SK-N-SH (cell line): Measurements from ENCODE around the gene DSG3. TPM values are rescaled to one million over a fixed set of nuclear protein-coding genes. Genes with fewer than 3 reads are reported as not detected.

Experiments used
- CTCF ChIA-PET: fragments of 300-600, 350-600 bp; formaldehyde crosslinking; extraction: SDS; loops from one replicate; lab custom pipeline; 2021; lab: Yijun Ruan, JAX
- POLR2A ChIA-PET: fragments of 350-600 bp; sonication (Branson Sonifier 250); formaldehyde crosslinking; extraction: SDS; loops from one replicate; lab custom pipeline; 2020; ENCODE audit warnings: antibody characterized with exemption, inconsistent platforms; lab: Yijun Ruan, JAX
- DNase-seq: peaks from one replicate; pipeline ENCODE4 v3.0.0; 2012
- H2AFZ ChIP-seq: fragments of 200-600 bp; sonication (generic); 2 replicates; pipeline ENCODE4 v1.8.1; 2016; ENCODE audit warnings: antibody characterized with exemption, mild to moderate bottlenecking, low read depth
- H3F3A ChIP-seq: fragments of 200-600 bp; sonication (generic); replicated peaks from 2 replicates; pipeline ENCODE3; 2016; ENCODE audit warnings: antibody characterized with exemption, mild to moderate bottlenecking; ENCODE audit not compliant: insufficient read depth
- H3K27ac ChIP-seq, 2 experiments: fragments of 200-500 bp in 1 of 2; fragments of 200-600 bp in 1 of 2; sonication (Bioruptor generic) in 1 of 2; sonication (generic), shearing (Covaris generic) in 1 of 2; 2 replicates each; pipeline versions ENCODE4 v1.5.1 to v1.6.1; 2014 to 2016; ENCODE audit warnings: low read depth in 2 of 2, inconsistent platforms in 1 of 2, low read length in 1 of 2, mild to moderate bottlenecking in 1 of 2, mixed read lengths in 1 of 2
- H3K27me3 ChIP-seq: fragments of 200-600 bp; sonication (generic), shearing (Covaris generic); 2 replicates; pipeline ENCODE4 v1.6.1; 2016; ENCODE audit warnings: mixed run types; ENCODE audit not compliant: insufficient read depth
- H3K36me3 ChIP-seq, 2 experiments: fragments of 200-500 bp in 1 of 2; fragments of 200-600 bp in 1 of 2; sonication (Bioruptor generic) in 1 of 2; sonication (generic) in 1 of 2; replicated peaks in 1 of 2; 2 replicates each; pipeline versions ENCODE3 to v1.5.1; 2014 to 2016; ENCODE audit warnings: low read length in 1 of 2, mild to moderate bottlenecking in 1 of 2; ENCODE audit not compliant: insufficient read depth in 2 of 2, control insufficient read depth in 1 of 2
- H3K4me1 ChIP-seq, 2 experiments: fragments of 200-500 bp in 1 of 2; fragments of 200-600 bp in 1 of 2; sonication (Bioruptor generic) in 1 of 2; sonication (generic), shearing (Covaris generic) in 1 of 2; 2 replicates each; pipeline versions ENCODE4 v1.5.1 to v1.6.1; 2014 to 2016; ENCODE audit warnings: low read depth in 1 of 2, low read length in 1 of 2, mixed run types in 1 of 2; ENCODE audit not compliant: insufficient read depth in 2 of 2, control insufficient read depth in 1 of 2
- H3K4me2 ChIP-seq: fragments of 200-600 bp; sonication (generic), shearing (Covaris generic); 2 replicates; pipeline ENCODE4 v1.6.1; 2017; ENCODE audit warnings: mixed run types
- H3K4me3 ChIP-seq, 2 experiments: fragments of 200-500 bp in 1 of 2; fragments of 200-600 bp in 1 of 2; sonication (Bioruptor generic) in 1 of 2; sonication (generic), shearing (Covaris generic) in 1 of 2; 2 replicates each; pipeline versions ENCODE4 v1.5.1 to v1.8.1; 2014 to 2016; ENCODE audit warnings: low read depth in 2 of 2, inconsistent platforms in 1 of 2, low read length in 1 of 2, mild to moderate bottlenecking in 1 of 2, mixed read lengths in 1 of 2, moderate library complexity in 1 of 2
- H3K79me2 ChIP-seq: fragments of 200-600 bp; sonication (generic); 2 replicates; pipeline ENCODE4 v1.8.1; 2017; ENCODE audit warnings: mild to moderate bottlenecking; ENCODE audit not compliant: insufficient read depth
- H3K9ac ChIP-seq: fragments of 200-600 bp; sonication (generic); 2 replicates; pipeline ENCODE4 v1.6.1; 2017; ENCODE audit warnings: mixed run types
- H3K9me2 ChIP-seq: fragments of 200-600 bp; sonication (generic); 2 replicates; pipeline ENCODE4 v1.6.1; 2017; ENCODE audit warnings: mixed run types
- H3K9me3 ChIP-seq: fragments of 200-600 bp; sonication (generic); 2 replicates; pipeline ENCODE4 v1.6.1; 2017; ENCODE audit warnings: mixed run types, mild to moderate bottlenecking, moderate library complexity
- H4K20me1 ChIP-seq: fragments of 200-600 bp; sonication (generic); 2 replicates; pipeline ENCODE4 v1.6.1; 2017; ENCODE audit warnings: mild to moderate bottlenecking, mixed run types; ENCODE audit not compliant: insufficient read depth
- CHD2 ChIP-seq: fragments of 150-350 bp; IDR thresholded peaks from 2 replicates; pipeline ENCODE4 v1.6.1; 2018; ENCODE audit warnings: low read length; ENCODE audit not compliant: partially characterized antibody
- EZH2phosphoT487 ChIP-seq: fragments of 200-600 bp; sonication (generic); IDR thresholded peaks from 2 replicates; pipeline ENCODE4 v1.6.1; 2017; ENCODE audit warnings: low read depth, mixed run types, mild to moderate bottlenecking, antibody characterized with exemption, moderate library complexity, borderline replicate concordance
- FOSL2 ChIP-seq: IDR thresholded peaks from 2 replicates; pipeline ENCODE4 v1.4.0; 2012; ENCODE audit warnings: low read depth, mild to moderate bottlenecking, moderate library complexity, borderline replicate concordance
- FOXJ3 ChIP-seq: sonication (generic); formaldehyde crosslinking; IDR thresholded peaks from 2 replicates; pipeline ENCODE4 v1.5.1; 2020; ENCODE audit warnings: mild to moderate bottlenecking, missing genetic modification reagents
- GABPA ChIP-seq: IDR thresholded peaks from 2 replicates; pipeline ENCODE4 v1.4.0; 2012; ENCODE audit warnings: low read depth, mild to moderate bottlenecking
- GATA2 ChIP-seq: sonication (generic); formaldehyde crosslinking; IDR thresholded peaks from 2 replicates; pipeline ENCODE4 v1.5.0; 2020; ENCODE audit warnings: mild to moderate bottlenecking, missing genetic modification reagents
- JUND ChIP-seq: IDR thresholded peaks from 2 replicates; pipeline ENCODE4 v1.4.0; 2012
- MEF2A ChIP-seq: IDR thresholded peaks from 2 replicates; pipeline ENCODE4 v1.4.0; 2012; ENCODE audit warnings: low read depth, borderline replicate concordance
- MXI1 ChIP-seq: IDR thresholded peaks from 2 replicates; pipeline ENCODE4 v1.6.1; 2012; ENCODE audit warnings: mild to moderate bottlenecking, low read depth, low read length, improper control_type of control experiment
- NFIC ChIP-seq: IDR thresholded peaks from 2 replicates; pipeline ENCODE4 v1.4.0; 2012; ENCODE audit warnings: borderline replicate concordance
- RAD21 ChIP-seq: IDR thresholded peaks from 2 replicates; pipeline ENCODE4 v1.6.1; 2012; ENCODE audit warnings: mild to moderate bottlenecking, low read length
- WGBS: methylation state at CpG from one replicate; pipeline ENCODE4 v1.1.6; 2017; ENCODE audit warnings: low lambda C conversion rate; 5-methylcytosine and 5-hydroxymethylcytosine counted together
- polyA plus RNA-seq, 3 experiments: library from polyadenylated mRNA; depleted of rRNA; stranded (reverse); fragments of >200 nt; gene quantifications; 2 replicates each; pipeline ENCODE4 v1.2.3, GENCODE V29; 2012
- TF ChIP-seq, protein P1 (sequence below): fragments of 150-350 bp; IDR thresholded peaks from 2 replicates; pipeline ENCODE4 v1.6.1; 2017; ENCODE audit warnings: antibody characterized with exemption, low read length, low read depth, borderline replicate concordance
- TF ChIP-seq, protein P2 (sequence below): fragments of 150-350 bp; IDR thresholded peaks from 2 replicates; pipeline ENCODE4 v1.6.1; 2016; ENCODE audit warnings: mild to moderate bottlenecking, low read depth, low read length
- TF ChIP-seq, protein P3 (sequence below): IDR thresholded peaks from 2 replicates; pipeline ENCODE4 v1.4.0; 2012; ENCODE audit warnings: low read depth
- TF ChIP-seq, protein P4 (sequence below): IDR thresholded peaks from 2 replicates; pipeline ENCODE4 v1.4.0; 2012; ENCODE audit warnings: low read depth, borderline replicate concordance
- TF ChIP-seq, protein P5 (sequence below): fragments of 200-600 bp; sonication (generic); IDR thresholded peaks from 2 replicates; pipeline ENCODE4 v1.6.1; 2017; ENCODE audit warnings: antibody characterized with exemption, mild to moderate bottlenecking, moderate library complexity
- TF ChIP-seq, protein P6 (sequence below): IDR thresholded peaks from 2 replicates; pipeline ENCODE4 v1.4.0; 2012; ENCODE audit warnings: low read depth, borderline replicate concordance
- TF ChIP-seq, protein P7 (sequence below): IDR thresholded peaks from 2 replicates; pipeline ENCODE4; 2012

The DSG3 gene
- polyA plus RNA-seq, 1 of the 3 experiments (the other 2 are of a cell fraction) = 0.02 TPM

DNA sequence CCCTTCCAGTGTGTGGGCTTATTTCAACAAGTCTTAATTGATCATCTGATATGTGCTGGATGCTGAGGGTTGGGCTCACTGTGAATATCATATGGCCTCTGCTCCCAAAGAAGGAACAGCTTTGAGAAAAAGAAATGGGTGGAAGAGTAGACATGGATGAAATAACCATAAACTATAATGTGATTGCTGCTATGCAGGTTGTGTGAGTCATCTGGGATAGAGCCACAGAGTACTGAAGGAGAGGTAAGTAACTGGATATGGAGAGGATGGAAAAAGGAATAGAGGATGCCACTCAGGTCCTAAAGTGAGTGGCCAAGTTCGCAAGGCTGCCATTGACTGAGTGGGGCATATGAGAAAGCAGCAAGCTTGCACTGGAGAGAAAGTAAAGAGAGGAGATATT is 41.8 kb downstream of the DSG3 start:
- no peaks in the 10 kb centered on the region for H4K20me1 ChIP-seq
- DNase-seq = no peak
- no peak overlapping the region for H3K27ac ChIP-seq
- no peak overlapping the region for H3K9ac ChIP-seq
- no peak for TF ChIP-seq FOXJ3 (CRISPR knock-in tag)
- TF ChIP-seq, protein P1, sequence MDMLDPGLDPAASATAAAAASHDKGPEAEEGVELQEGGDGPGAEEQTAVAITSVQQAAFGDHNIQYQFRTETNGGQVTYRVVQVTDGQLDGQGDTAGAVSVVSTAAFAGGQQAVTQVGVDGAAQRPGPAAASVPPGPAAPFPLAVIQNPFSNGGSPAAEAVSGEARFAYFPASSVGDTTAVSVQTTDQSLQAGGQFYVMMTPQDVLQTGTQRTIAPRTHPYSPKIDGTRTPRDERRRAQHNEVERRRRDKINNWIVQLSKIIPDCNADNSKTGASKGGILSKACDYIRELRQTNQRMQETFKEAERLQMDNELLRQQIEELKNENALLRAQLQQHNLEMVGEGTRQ = no peak
- no peak for TF ChIP-seq FOSL2
- no peak for TF ChIP-seq MXI1
- TF ChIP-seq, protein P2, sequence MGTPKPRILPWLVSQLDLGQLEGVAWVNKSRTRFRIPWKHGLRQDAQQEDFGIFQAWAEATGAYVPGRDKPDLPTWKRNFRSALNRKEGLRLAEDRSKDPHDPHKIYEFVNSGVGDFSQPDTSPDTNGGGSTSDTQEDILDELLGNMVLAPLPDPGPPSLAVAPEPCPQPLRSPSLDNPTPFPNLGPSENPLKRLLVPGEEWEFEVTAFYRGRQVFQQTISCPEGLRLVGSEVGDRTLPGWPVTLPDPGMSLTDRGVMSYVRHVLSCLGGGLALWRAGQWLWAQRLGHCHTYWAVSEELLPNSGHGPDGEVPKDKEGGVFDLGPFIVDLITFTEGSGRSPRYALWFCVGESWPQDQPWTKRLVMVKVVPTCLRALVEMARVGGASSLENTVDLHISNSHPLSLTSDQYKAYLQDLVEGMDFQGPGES = no peak
- no peaks in the 10 kb centered on the region for H3K4me1 ChIP-seq
- no peak overlapping the region for H3K4me3 ChIP-seq
- H3K36me3 ChIP-seq = no peaks in the 10 kb centered on the region
- no peaks in the 10 kb centered on the region for H3K9me2 ChIP-seq
- POLR2A ChIA-PET = no interaction called here
- no peak overlapping the region for H3K4me2 ChIP-seq
- WGBS = 24% methylated on average over 1 of the region's 1 CpG
- no peaks in the 10 kb centered on the region for H3K9me3 ChIP-seq
- H3K27me3 ChIP-seq = peaks cover 13% of the 10 kb centered on the region; the same call in 1 of the 2 replicates
- no peaks in the 10 kb centered on the region for H3F3A ChIP-seq
- CTCF ChIA-PET = no interaction called here
- H2AFZ ChIP-seq = no peak overlapping the region
- no peaks in the 10 kb centered on the region for H3K79me2 ChIP-seq

DNA sequence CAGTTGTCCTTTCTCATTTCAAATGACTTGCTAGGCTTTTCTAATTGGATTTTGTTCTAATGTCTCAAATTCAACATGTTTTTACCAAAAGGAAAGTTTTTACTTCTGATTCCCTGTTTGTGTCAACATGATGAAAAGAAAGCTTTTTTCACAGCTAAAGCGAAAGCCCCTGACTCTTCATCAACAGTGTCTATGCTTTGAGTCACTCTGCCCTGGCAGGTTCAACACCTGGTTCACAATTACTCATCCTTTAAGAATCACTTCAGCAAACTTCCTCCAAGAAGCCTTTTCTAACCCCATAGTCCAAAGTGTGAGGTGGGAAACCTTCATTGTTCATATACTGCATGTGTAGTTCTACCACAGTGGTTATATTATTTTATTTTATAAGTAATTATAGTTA is 42.8 kb downstream of the DSG3 start:
- H3K4me3 ChIP-seq = no peak overlapping the region
- H2AFZ ChIP-seq = no peak overlapping the region
- no peak for DNase-seq
- WGBS = 5% methylated on average over 1 of the region's 1 CpG
- H3K4me2 ChIP-seq = no peak overlapping the region
- H3K9me3 ChIP-seq = no peaks in the 10 kb centered on the region
- H3K9ac ChIP-seq = no peak overlapping the region
- H3K27ac ChIP-seq = no peak overlapping the region
- no peaks in the 10 kb centered on the region for H3K4me1 ChIP-seq
- H3K27me3 ChIP-seq = peaks cover 23% of the 10 kb centered on the region; the same call in 1 of the 2 replicates
- ChIA-PET POLR2A (no interaction called here), CTCF (no interaction called here)
- H3K36me3 ChIP-seq = no peaks in the 10 kb centered on the region
- H3K9me2 ChIP-seq = no peaks in the 10 kb centered on the region
- H4K20me1 ChIP-seq = no peaks in the 10 kb centered on the region
- TF ChIP-seq, protein P3, sequence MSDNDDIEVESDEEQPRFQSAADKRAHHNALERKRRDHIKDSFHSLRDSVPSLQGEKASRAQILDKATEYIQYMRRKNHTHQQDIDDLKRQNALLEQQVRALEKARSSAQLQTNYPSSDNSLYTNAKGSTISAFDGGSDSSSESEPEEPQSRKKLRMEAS = no peak
- TF ChIP-seq FOXJ3 (CRISPR knock-in tag) (no peak), RAD21 (no peak), GATA2 (CRISPR knock-in tag) (no peak), FOSL2 (no peak), EZH2phosphoT487 (no peak), GABPA (no peak), MEF2A (no peak), JUND (no peak), NFIC (no peak), CHD2 (no peak)
- TF ChIP-seq, protein P4, sequence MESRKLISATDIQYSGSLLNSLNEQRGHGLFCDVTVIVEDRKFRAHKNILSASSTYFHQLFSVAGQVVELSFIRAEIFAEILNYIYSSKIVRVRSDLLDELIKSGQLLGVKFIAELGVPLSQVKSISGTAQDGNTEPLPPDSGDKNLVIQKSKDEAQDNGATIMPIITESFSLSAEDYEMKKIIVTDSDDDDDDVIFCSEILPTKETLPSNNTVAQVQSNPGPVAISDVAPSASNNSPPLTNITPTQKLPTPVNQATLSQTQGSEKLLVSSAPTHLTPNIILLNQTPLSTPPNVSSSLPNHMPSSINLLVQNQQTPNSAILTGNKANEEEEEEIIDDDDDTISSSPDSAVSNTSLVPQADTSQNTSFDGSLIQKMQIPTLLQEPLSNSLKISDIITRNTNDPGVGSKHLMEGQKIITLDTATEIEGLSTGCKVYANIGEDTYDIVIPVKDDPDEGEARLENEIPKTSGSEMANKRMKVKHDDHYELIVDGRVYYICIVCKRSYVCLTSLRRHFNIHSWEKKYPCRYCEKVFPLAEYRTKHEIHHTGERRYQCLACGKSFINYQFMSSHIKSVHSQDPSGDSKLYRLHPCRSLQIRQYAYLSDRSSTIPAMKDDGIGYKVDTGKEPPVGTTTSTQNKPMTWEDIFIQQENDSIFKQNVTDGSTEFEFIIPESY = no peak
- TF ChIP-seq, protein P5, sequence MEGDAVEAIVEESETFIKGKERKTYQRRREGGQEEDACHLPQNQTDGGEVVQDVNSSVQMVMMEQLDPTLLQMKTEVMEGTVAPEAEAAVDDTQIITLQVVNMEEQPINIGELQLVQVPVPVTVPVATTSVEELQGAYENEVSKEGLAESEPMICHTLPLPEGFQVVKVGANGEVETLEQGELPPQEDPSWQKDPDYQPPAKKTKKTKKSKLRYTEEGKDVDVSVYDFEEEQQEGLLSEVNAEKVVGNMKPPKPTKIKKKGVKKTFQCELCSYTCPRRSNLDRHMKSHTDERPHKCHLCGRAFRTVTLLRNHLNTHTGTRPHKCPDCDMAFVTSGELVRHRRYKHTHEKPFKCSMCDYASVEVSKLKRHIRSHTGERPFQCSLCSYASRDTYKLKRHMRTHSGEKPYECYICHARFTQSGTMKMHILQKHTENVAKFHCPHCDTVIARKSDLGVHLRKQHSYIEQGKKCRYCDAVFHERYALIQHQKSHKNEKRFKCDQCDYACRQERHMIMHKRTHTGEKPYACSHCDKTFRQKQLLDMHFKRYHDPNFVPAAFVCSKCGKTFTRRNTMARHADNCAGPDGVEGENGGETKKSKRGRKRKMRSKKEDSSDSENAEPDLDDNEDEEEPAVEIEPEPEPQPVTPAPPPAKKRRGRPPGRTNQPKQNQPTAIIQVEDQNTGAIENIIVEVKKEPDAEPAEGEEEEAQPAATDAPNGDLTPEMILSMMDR = no peak
- TF ChIP-seq, protein P6, sequence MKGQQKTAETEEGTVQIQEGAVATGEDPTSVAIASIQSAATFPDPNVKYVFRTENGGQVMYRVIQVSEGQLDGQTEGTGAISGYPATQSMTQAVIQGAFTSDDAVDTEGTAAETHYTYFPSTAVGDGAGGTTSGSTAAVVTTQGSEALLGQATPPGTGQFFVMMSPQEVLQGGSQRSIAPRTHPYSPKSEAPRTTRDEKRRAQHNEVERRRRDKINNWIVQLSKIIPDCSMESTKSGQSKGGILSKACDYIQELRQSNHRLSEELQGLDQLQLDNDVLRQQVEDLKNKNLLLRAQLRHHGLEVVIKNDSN = no peak
- TF ChIP-seq, protein P7, sequence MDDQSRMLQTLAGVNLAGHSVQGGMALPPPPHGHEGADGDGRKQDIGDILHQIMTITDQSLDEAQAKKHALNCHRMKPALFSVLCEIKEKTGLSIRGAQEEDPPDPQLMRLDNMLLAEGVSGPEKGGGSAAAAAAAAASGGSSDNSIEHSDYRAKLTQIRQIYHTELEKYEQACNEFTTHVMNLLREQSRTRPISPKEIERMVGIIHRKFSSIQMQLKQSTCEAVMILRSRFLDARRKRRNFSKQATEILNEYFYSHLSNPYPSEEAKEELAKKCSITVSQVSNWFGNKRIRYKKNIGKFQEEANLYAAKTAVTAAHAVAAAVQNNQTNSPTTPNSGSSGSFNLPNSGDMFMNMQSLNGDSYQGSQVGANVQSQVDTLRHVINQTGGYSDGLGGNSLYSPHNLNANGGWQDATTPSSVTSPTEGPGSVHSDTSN = no peak
- TF ChIP-seq, all 33 proteins: peak for 0
- Histone ChIP-seq H3F3A (no peaks in the 10 kb centered on the region), H3K79me2 (no peaks in the 10 kb centered on the region)
